ENCODE results near the gene CDC42EP2. TPM values are rescaled to one million over a fixed set of nuclear protein-coding genes. Genes with fewer than 3 reads are reported as not detected.

CDC42EP2 gene
- total and polyA plus RNA-seq, 2 of the 13 experiments (the other 11 are each of a cell fraction or from before 2014, with no cell fraction given) = 2.3 to 7.1 TPM

GRCh38 chr11:65314501-65315203 is at the start of gene CDC42EP2 (continued):
- TF ChIP-seq, protein P1, sequence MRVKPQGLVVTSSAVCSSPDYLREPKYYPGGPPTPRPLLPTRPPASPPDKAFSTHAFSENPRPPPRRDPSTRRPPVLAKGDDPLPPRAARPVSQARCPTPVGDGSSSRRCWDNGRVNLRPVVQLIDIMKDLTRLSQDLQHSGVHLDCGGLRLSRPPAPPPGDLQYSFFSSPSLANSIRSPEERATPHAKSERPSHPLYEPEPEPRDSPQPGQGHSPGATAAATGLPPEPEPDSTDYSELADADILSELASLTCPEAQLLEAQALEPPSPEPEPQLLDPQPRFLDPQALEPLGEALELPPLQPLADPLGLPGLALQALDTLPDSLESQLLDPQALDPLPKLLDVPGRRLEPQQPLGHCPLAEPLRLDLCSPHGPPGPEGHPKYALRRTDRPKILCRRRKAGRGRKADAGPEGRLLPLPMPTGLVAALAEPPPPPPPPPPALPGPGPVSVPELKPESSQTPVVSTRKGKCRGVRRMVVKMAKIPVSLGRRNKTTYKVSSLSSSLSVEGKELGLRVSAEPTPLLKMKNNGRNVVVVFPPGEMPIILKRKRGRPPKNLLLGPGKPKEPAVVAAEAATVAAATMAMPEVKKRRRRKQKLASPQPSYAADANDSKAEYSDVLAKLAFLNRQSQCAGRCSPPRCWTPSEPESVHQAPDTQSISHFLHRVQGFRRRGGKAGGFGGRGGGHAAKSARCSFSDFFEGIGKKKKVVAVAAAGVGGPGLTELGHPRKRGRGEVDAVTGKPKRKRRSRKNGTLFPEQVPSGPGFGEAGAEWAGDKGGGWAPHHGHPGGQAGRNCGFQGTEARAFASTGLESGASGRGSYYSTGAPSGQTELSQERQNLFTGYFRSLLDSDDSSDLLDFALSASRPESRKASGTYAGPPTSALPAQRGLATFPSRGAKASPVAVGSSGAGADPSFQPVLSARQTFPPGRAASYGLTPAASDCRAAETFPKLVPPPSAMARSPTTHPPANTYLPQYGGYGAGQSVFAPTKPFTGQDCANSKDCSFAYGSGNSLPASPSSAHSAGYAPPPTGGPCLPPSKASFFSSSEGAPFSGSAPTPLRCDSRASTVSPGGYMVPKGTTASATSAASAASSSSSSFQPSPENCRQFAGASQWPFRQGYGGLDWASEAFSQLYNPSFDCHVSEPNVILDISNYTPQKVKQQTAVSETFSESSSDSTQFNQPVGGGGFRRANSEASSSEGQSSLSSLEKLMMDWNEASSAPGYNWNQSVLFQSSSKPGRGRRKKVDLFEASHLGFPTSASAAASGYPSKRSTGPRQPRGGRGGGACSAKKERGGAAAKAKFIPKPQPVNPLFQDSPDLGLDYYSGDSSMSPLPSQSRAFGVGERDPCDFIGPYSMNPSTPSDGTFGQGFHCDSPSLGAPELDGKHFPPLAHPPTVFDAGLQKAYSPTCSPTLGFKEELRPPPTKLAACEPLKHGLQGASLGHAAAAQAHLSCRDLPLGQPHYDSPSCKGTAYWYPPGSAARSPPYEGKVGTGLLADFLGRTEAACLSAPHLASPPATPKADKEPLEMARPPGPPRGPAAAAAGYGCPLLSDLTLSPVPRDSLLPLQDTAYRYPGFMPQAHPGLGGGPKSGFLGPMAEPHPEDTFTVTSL (CRISPR knock-in tag; IDR thresholded peaks at IDR 0.05; ENCODE audit: borderline replicate concordance) = no peak
- TF ChIP-seq SKI (IDR thresholded peaks at IDR 0.05; ENCODE audit: partially characterized antibody) (peak; percentile 9), PPARG (CRISPR knock-in tag; conservative IDR thresholded peaks at IDR 0.05) (no peak), ZNF713 (CRISPR knock-in tag; IDR thresholded peaks at IDR 0.05) (no peak), GFI1 (CRISPR knock-in tag; IDR thresholded peaks at IDR 0.05; ENCODE audit: borderline replicate concordance) (no peak), CREB1 (IDR thresholded peaks at IDR 0.05) (no peak), CREB1 (CRISPR knock-in tag; IDR thresholded peaks at IDR 0.05) (no peak), SSRP1 (CRISPR knock-in tag; IDR thresholded peaks at IDR 0.05) (no peak), TGIF2 (CRISPR knock-in tag; IDR thresholded peaks at IDR 0.05) (no peak), DRAP1 (CRISPR knock-in tag; IDR thresholded peaks at IDR 0.05) (peak; percentile 66), ZNF547 (CRISPR knock-in tag; IDR thresholded peaks at IDR 0.05) (no peak), ARHGAP35 (CRISPR knock-in tag; IDR thresholded peaks at IDR 0.05; ENCODE audit: borderline replicate concordance) (0 out of 2 replicates have a peak, but pooled peaks have one; percentile 48), ZNF451 (CRISPR knock-in tag; IDR thresholded peaks at IDR 0.05) (no peak), ZSCAN31 (CRISPR knock-in tag; IDR thresholded peaks at IDR 0.05; ENCODE audit: low read depth) (no peak)
- TF ChIP-seq, protein P2, sequence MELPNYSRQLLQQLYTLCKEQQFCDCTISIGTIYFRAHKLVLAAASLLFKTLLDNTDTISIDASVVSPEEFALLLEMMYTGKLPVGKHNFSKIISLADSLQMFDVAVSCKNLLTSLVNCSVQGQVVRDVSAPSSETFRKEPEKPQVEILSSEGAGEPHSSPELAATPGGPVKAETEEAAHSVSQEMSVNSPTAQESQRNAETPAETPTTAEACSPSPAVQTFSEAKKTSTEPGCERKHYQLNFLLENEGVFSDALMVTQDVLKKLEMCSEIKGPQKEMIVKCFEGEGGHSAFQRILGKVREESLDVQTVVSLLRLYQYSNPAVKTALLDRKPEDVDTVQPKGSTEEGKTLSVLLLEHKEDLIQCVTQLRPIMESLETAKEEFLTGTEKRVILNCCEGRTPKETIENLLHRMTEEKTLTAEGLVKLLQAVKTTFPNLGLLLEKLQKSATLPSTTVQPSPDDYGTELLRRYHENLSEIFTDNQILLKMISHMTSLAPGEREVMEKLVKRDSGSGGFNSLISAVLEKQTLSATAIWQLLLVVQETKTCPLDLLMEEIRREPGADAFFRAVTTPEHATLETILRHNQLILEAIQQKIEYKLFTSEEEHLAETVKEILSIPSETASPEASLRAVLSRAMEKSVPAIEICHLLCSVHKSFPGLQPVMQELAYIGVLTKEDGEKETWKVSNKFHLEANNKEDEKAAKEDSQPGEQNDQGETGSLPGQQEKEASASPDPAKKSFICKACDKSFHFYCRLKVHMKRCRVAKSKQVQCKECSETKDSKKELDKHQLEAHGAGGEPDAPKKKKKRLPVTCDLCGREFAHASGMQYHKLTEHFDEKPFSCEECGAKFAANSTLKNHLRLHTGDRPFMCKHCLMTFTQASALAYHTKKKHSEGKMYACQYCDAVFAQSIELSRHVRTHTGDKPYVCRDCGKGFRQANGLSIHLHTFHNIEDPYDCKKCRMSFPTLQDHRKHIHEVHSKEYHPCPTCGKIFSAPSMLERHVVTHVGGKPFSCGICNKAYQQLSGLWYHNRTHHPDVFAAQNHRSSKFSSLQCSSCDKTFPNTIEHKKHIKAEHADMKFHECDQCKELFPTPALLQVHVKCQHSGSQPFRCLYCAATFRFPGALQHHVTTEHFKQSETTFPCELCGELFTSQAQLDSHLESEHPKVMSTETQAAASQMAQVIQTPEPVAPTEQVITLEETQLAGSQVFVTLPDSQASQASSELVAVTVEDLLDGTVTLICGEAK (IDR thresholded peaks at IDR 0.05) = no peak
- TF ChIP-seq, protein P2 (CRISPR knock-in tag; IDR thresholded peaks at IDR 0.05) = no peak
